SH-SY5Y (cell line): ENCODE data around the gene BANK1.

Source experiments
- GATA2 ChIP-seq: IDR thresholded peaks from 2 replicates; pipeline ENCODE4 v1.6.1; 2011; ENCODE audit warnings: mild to moderate bottlenecking, low read depth, low read length
- GATA3 ChIP-seq: IDR thresholded peaks from 2 replicates; pipeline ENCODE4 v1.6.1; 2011; ENCODE audit warnings: low read depth, mild to moderate bottlenecking, low read length, moderate library complexity

The BANK1 gene

DNA sequence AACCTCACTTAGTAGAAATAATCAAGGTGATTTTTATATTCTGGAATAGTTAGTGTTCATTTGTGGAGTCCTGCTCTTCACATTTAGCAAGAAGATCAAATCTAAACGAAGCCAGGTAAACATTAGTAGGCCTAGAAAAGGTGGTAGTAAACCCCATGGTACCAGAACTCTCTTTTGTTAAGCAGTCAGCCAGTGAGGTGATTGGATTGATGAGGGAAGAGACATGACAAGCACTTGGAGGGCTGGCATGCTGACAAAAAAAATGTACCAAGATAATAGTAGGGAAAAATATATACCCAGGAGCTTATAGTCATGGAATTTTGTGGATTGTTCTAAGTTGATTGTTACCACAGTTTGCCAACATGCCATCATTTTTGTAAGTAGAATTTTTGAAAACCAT is 163.8 kb downstream of the BANK1 start:
- no peak for TF ChIP-seq GATA3
- TF ChIP-seq GATA2, result no peak

DNA sequence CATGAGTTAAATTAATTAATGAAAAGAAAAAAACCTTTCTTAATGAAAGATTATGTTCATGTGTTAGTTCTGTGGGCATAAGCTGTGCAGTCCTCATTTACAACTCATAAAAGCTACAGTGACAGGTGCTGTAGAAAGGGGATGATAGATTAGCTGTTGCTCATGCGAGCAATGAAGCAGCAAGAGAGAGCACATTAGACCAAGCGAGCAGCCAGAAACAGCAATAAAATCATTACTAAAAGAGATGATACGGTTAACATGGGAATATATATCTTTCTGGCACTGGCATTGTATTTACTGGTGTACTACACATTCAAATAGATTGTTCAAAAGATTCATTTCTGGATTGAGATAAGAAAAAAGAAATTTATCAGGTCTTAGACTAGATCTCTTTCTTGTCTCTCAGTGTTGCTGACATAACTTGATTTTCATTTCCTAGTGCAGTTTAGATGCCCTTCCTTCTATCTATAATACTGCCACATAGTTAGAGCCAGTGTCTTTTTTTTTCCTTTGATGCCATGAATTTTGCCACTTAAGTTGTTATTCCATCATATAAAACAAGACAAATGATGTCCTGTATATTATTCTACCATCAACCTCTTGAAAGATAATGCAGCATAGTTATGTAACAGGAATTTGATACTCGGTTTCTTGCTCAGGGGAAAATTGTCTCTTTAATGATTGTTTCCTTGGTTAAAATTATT is 164.6 kb downstream of the BANK1 start:
- TF ChIP-seq GATA3, result no peak
- TF ChIP-seq GATA2, result no peak

DNA sequence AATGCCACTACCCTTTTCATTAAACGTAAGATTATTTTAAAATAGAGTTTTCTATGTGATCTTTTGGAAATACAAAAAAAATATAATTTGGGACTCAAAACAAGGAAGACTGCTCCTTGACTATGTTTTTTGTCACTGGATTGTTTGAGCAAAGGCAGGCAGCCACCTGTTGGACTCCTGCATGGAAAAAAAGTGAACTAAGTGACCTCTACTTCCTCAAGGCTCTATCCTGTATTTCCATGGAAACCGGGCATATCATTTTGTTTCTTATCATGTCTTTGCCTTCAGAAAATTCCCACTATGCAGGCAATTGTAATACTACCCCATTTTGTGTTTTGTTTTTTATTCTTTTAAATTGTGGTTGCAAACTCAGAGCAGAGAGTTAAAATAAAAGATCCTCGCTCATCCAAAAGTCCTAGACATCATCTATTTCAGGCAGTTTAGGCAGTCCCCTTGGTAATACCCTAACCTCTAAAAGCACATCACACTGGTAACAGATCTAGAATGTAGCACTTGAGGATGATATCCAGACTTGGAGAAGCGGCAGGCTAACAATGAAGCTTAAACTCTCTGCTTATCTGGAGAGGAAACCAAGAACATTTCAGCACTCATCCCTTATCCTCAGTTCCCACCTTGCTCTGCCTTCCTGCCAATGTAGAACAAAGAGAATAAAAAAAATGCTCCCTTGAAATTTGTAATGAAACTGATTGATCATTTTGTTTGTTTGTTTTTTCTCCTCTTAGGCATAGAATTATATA is 165.7 kb downstream of the BANK1 start:
- no peak for TF ChIP-seq GATA3

DNA sequence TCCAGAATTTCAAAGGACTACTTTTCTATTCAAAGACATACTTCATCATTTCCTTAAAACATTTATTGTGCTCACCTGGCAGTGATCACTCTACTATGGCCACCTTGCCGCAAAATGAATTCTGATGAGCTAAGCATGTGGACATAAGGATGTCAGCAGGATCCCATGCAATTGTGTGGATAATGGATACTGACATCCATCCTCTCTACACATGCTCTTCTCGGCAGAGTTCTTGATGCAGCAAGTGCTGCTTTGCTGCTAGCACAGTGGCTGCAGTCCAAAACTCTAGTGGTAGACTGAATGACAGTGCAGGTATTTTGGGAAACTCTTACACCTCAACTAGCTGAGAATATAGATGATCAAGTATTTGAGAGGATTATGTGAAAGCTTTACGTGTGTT is 168.0 kb downstream of the BANK1 start:
- TF ChIP-seq GATA3 (no peak), GATA2 (no peak)

DNA sequence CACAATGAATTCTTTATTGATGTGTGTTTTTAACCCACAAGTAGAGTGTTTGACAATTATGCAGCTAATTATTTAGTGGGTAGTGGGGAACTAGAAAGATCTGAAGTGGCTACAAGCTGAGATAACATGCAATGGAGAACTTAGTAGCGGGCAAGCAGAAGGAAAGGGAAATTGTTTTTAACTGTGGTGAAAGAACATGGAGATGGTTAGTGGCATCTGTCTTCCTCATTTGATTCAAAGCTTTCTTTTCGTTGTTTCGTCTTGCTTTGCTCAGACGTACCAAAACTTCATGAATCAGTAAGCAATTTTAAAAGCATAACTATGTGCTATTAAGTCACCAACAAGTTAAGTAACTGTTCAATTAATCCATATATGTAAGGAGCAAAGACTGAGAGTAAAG is 169.9 kb downstream of the BANK1 start:
- no peak for TF ChIP-seq GATA3
- TF ChIP-seq GATA2, result no peak

DNA sequence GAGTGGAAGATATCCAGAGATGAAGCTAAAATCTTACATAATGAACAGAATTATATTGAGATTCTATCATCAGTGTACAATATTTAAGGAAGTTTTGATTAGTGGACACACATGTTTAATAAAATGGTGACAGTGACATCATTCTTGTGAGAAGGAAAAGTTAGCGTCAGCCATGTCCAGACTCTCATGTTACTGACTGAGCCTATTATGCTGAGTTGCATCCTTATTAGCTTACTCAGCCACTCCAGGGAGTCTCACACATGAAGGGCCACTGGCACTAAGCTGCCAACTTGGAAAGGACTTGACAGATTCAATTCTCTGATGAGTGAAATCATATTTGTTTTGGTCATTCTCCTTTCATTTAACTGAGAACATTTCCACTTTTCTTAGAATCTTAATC is 170.6 kb downstream of the BANK1 start:
- no peak for TF ChIP-seq GATA2
- TF ChIP-seq GATA3, result no peak

DNA sequence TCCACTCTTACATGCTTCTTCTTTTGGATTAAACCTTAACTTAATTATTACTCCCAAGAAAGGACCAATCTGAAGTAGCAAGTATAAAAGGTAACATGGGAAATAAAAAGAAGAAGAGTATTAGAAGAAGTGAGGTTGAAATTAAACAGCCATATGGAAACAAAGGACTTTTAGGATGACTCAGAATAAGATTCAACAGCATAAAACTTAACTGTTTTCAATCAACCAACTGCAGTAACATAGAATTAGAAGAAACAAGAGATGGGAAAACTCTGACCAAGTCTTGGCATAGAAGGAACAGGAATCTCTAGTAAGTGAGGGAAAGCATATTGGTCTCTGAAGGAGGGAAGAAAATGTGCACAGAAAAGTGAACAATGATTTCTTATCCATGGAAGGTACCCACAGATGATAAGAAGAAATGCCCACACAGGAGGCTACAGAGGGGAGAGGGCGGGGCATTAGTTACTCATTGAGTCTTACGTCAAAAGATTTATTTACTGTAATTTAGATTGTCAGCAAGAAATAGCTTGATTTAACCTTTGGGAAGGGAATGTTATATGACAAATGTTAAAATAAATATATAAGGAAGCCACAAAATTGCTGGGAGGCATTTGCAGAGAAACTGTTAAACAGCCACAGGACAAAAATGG is 177.3 kb downstream of the BANK1 start:
- TF ChIP-seq GATA3, result no peak
- no peak for TF ChIP-seq GATA2

DNA sequence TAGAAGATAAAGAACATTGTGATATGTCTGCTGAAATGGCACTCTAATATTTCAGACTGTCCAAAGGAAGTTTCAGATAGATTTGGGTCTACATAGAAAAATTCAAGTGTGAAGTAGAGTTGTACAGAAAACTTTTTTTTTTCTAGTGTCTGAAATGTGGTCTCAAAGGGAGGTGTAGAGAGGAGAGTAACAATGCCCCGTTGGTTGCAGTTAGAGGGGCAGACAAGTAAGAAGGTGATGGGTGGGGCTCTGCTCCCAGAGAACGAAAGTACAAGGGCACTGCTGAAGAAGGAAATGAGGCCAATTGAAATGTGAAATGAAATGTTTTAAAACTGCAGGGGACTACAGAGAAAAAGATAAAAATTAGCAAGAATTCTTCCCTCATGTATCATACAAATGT is 177.8 kb downstream of the BANK1 start:
- TF ChIP-seq GATA3, result no peak
- TF ChIP-seq GATA2, result no peak

DNA sequence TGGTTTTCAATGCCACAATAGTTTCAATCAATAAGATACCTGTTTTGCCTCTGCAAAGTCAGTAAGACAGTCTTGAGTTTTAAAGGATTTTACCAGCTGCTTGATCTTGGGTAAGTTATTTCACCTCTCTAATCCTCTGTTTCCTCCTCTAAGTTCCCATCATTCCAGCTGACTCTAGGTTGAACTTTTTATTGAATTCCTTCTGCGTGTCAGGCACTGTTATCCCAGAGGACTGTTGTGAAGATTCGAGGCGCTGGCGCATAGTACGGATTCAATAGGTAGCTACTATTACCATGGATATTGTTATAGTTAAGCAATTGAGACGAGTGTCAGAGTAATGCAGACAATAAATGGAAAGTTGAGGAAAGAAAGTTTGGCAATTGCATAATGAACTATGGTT is 179.4 kb downstream of the BANK1 start:
- TF ChIP-seq GATA2, result no peak
- no peak for TF ChIP-seq GATA3

DNA sequence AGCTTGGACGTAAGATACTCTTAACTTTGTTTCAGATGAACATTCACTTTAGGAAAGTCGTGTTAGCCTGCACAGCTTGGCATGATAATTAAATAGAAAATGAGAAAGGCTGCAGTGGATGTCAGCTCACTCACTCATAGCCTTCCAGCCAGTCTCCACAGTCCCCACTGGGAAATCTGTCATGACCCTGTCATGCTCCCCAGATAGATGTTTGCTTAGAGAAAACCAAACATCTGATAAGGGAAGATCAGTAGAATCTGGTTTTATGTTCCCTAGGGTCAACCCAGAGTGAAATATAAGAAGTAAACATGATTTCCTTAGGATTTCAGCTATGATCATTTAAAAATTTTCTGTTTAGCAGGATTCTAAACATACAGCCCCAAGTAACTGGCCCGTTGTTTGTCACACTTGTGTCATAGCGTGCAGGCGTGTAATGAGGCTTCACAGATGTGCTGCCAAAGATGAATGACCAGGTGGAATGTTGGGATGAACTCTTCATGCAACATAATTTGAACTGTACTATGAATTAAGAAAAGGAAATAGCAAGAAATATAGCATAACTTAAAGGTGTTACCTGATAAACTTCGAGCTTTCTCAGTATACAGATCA is 180.1 kb downstream of the BANK1 start:
- TF ChIP-seq GATA3 (no peak), GATA2 (no peak)

DNA sequence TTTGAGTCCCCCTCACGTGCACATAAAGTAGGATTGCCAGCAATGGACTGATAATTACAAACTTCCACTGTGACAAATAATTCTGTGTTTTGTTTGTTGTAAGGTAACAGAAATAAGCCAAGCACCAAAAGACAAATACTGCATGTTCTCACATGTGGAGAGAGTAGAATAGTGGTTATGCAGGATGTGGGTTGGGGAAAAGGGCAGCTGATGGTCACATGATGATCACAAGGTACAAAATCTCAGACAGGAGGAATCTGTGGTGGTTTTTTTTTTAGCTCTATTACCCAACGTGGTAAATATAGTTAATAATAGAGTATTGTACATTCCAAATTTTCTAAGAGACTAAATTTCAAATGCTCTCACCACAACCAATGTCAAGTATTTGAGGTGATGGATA is 182.3 kb downstream of the BANK1 start:
- no peak for TF ChIP-seq GATA2
- no peak for TF ChIP-seq GATA3

DNA sequence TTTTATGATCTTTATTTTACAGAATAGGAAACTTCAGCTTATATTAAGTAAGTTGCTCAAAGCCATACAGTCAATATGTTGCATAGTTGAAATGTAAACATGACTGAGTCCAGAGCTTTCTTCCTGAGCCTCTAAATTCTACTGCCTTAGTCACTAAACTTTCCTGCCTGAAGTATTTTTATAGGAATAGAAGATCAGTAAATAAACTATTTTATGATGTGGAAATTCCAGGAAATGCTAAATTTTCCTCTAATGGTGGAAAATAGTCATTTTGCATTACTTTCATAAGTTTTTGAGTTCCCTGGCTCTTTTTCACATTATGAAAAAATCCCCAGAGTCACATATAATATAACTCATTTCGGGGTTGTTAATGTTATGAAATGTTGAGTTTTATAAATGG is 182.8 kb downstream of the BANK1 start:
- no peak for TF ChIP-seq GATA3
- TF ChIP-seq GATA2, result no peak

DNA sequence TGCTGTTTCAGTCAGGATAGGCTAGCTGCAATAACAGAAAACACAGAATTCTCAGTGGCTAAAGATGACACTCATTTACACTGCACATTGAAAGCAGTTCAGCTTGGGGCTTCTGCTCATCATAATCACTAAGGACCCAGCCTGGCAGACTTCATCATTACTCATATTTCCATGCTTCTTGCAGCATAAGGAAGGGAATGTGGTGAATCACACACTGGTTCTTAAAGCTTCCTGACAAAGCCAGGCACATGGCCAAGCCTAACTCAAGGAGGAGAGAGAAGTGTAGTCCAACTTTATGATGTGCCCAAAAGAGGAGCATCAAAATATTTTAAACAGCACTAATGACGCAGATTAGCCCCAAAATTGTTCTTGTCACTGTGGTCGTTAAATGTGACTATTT is 186.5 kb downstream of the BANK1 start:
- TF ChIP-seq GATA3 (no peak), GATA2 (no peak)

DNA sequence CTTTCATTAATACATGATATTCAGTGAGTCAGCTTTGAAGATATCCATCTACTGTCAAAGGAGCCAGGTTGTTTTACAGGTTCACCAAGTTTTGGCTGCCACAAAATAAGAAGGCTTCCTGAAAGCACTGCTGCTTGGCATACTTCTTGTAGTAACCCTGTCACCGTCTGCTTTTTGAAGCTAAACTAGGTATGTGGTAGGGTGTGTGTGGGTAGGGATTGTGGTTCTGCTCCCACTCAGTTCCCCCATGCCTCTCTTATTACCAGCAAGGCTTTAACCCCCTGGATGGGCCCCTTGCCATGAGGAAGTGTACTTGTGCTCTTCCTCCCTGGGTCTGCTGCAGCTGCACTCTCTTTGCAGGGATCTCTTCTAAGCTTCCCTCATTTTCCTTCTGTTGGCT is 191.2 kb downstream of the BANK1 start:
- TF ChIP-seq GATA3, result no peak
- TF ChIP-seq GATA2, result no peak

DNA sequence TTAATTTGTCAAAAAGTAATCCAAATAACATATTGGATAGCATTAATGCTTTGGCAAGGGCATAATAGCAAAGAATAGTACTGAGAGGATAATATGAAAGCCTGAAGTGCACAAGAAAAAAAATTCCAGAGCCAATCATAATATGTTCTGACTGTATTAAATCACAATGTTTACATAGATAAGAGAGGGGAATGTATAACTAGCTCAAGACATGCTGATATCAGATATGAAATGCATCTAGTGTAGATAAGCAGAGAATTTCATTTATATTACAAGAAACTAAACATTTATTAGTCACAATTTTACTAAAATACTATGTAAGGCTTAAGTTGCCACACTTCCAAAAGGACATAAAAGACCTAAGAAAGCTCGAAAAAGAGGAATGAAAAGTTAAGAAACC is 193.3 kb downstream of the BANK1 start:
- TF ChIP-seq GATA3 (no peak), GATA2 (no peak)
